Limb (tissue), 2 donors: Measurements from ENCODE around the gene IL1RL2.
A peak's percentile ranks its signal among the peaks of the same experiment; 100 is the strongest.

Experiments used
- DNase-seq, 2 donors: peaks; one replicate each; pipeline ENCODE4 v3.0.0-alpha.2; 2016; ENCODE audit errors: extremely low spot score in 2 of 2

The IL1RL2 gene

GRCh38 chr2:102262216-102263129 is 75.7 kb downstream of the IL1RL2 start:
- no peak for DNase-seq

DNA sequence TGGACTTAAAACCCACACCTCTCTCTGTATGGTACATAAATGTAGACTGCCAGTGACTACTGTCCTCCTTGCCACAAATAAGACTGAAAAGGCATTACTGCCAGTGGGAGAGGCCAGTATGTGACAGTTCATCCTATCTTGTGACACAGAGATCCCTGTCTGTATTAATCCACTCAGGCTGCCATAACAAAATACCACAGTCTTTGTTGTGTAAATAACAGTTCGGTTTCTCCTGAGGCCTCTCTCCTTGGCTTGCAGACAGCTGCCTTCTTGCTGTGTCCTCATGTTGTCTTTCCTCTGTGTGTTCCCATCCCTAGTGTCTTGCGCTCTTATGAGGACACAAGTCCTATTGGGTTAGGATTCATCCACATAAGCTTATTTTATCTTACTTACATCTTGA is 78.1 kb downstream of the IL1RL2 start:
- DNase-seq: no peak

GRCh38 chr2:102266204-102266603 is 79.4 kb downstream of the IL1RL2 start:
- DNase-seq: no peak

DNA sequence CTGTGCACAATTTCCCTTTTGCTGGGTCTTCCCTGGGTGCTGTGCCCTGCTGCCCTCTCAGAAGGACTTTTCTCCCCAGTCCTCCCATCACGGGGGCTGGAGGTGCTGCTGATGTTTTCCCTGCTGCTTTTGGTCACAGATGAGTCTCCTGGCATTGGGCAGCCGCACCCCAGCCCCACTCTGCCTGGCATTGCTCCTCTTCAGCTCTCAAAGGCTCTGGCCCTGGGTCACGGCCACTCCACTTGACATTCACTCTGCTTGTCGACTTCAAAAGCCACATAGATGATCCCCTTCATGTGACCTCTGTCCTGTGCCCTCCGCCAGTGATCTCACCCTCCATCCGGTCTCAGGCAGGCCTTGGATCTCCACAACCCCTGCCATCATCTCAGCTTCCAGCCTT is 81.0 kb downstream of the IL1RL2 start:
- no peak for DNase-seq

- DNase-seq: no peak
These were observed 81.8 kb downstream of the IL1RL2 start for GRCh38 chr2:102268510-102269199.

- DNase-seq: no peak
These were observed 82.3 kb downstream of the IL1RL2 start for GRCh38 chr2:102269200-102269524.

GRCh38 chr2:102271844-102272243 is 85.0 kb downstream of the IL1RL2 start:
- DNase-seq: no peak

- DNase-seq: no peak
These were observed 86.9 kb downstream of the IL1RL2 start for GRCh38 chr2:102273619-102274211.

- DNase-seq: no peak
These were observed 89.9 kb downstream of the IL1RL2 start for GRCh38 chr2:102276549-102277201.

- no peak for DNase-seq
These were observed 90.4 kb downstream of the IL1RL2 start for GRCh38 chr2:102277202-102277700.

DNA sequence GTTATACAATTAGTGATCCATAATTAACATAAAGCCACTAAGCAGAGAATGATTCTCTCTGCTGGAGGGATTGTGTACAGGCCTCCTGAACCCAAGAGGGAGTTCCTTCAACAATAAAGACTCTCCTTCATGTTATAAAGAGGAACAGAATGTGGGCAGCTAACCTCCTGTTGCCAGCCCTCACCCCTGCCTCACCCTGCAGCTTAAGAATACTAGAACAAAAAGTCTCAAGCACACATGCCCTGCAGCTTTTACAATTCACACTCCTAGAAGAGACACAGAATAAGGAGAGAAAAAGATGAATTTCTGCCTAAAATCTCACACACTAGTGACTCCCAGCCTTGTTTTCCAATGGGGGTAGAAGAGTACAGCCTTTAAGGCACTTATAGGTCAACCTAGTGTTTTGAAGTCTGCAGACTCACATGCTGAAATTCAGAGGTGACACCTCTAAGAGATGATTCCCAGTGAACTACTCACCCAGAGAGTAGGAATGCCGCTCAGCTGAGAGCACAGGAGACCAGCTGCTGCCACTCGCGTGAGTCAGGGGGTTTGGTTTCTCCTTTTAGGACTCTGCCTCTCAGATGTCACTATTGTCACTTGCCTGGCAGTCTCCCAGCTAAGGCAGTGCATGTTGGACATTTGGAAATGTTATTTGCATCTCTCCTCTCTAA is 92.0 kb downstream of the IL1RL2 start:
- peak in 1 of 2 donors; percentile 33 for DNase-seq

DNA sequence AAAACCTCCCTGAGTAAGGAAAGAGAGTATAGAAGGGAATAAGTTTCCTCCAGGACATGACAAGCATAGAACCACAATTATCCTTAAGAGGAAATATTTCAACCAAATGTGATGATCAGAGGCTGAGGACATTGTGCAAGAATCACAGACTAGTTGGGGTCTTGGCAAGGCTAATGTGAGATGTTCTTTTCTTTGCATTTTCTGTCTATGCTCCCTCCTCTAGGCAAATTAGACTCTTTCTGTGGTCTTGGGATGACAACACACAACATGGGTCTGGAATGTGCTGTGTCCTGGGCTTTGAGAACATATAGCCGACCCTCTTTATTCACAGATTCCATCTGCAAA is 92.5 kb downstream of the IL1RL2 start:
- no peak for DNase-seq

GRCh38 chr2:102282678-102283091 is 95.9 kb downstream of the IL1RL2 start:
- DNase-seq: no peak

DNA sequence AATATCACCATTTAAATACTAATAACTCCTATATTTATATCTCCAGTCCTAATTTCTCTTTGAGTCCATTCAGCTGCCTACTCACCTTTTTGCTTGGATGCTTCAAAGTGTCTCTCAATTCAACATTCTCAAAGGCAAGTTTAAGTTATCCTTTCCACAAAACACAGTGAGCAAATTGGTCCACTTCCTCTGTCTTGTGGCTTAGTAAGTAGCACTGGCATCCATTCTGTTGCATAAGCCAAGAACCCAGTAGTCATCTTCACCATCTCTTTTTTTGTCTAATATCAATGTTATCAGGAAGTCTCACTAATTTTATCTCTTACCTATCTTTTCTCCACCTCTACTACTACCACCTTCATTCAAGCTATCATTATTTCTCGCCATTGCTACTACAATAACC is 97.2 kb downstream of the IL1RL2 start:
- no peak for DNase-seq

DNA sequence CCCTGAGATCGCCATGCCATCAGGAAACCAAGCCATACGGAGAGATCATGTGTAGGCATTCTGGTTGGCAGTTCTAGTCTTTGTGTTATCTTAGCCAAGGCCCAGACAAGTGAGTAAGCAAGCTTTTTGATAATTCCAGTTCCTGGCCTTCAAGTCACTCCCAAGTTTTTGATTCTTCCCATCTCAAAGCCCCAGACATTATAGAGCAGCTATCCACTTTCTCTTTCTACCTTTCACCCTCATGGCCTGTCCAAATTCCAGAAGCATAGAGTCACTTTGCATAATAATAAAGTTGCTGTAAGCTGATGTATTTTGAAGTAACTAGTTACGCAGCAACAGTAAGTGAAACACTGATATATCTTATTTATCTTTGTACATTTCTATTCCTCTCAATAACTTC is 97.8 kb downstream of the IL1RL2 start:
- no peak for DNase-seq

- DNase-seq: no peak
These were observed 98.5 kb downstream of the IL1RL2 start for GRCh38 chr2:102285368-102285767.

- DNase-seq: no peak
These were observed 99.2 kb downstream of the IL1RL2 start for GRCh38 chr2:102286041-102286440.

DNA sequence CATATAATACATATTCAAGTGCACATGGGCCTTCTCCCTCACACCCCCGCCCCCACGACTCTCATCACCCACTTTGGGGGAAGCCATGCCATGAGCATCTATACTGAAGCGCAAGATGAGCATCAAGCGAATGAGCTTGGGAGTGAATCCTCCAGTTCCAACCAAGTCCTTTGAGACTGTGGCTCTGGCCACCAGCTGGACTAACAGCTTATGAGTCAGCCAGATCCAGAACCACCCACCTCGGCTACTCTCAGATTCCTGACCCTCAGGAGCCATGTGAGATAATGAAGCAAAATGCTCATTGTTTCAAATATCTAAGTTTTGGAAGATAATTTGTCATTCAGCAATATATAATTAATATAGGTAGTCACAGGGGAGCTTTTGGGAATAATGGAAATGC is 102.3 kb downstream of the IL1RL2 start:
- no peak for DNase-seq
